ENCODE measurements around the gene SALL1.

SALL1 gene

DNA sequence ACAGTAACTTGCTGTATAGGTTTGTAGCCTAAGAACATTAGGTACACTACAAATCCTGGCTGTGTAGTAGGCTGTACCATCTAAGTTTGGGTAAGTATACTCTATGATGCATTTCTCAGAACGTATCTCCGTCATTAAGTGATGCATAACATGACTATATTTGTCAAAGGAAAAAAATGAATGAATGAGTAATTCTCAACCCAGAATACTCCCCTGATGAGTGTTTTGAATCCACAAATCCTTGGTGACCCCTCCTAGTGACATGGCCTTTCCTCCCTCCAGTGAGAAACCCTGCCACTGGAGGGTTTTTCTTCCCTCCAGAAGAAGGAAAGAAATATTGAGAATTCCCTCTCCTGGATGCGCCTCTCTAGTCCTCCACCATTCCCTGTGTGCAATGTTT is 24.0 kb upstream of the SALL1 start:
- H3K79me2 ChIP-seq (ENCODE audit: control insufficient read depth, low read length): no peaks in the 10 kb centered on the region
- no peaks in the 10 kb centered on the region for H3K9me2 ChIP-seq (replicated peaks; ENCODE audit: control insufficient read depth, low read length)
- TF ChIP-seq, protein P1, sequence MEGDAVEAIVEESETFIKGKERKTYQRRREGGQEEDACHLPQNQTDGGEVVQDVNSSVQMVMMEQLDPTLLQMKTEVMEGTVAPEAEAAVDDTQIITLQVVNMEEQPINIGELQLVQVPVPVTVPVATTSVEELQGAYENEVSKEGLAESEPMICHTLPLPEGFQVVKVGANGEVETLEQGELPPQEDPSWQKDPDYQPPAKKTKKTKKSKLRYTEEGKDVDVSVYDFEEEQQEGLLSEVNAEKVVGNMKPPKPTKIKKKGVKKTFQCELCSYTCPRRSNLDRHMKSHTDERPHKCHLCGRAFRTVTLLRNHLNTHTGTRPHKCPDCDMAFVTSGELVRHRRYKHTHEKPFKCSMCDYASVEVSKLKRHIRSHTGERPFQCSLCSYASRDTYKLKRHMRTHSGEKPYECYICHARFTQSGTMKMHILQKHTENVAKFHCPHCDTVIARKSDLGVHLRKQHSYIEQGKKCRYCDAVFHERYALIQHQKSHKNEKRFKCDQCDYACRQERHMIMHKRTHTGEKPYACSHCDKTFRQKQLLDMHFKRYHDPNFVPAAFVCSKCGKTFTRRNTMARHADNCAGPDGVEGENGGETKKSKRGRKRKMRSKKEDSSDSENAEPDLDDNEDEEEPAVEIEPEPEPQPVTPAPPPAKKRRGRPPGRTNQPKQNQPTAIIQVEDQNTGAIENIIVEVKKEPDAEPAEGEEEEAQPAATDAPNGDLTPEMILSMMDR (IDR thresholded peaks at IDR 0.05; ENCODE audit: low read depth, low read length, poor library complexity, severe bottlenecking): no peak
- no peak for TF ChIP-seq EZH2phosphoT487 (IDR thresholded peaks at IDR 0.05; ENCODE audit: borderline replicate concordance, low read length)
- H3K36me3 ChIP-seq (ENCODE audit: control insufficient read depth, low read length): no peaks in the 10 kb centered on the region
- no peaks in the 10 kb centered on the region for H3K4me1 ChIP-seq (ENCODE audit: control insufficient read depth, low read length)
- no peak overlapping the region for H3K27ac ChIP-seq (ENCODE audit: low read depth, low read length)
- no peaks in the 10 kb centered on the region for H3F3A ChIP-seq (ENCODE audit: control insufficient read depth, insufficient read depth)
- no peaks in the 10 kb centered on the region for H3K27me3 ChIP-seq (ENCODE audit: control insufficient read depth, low read length)
- no peak overlapping the region for H3K4me3 ChIP-seq (ENCODE audit: low read length)
- no peaks in the 10 kb centered on the region for H4K20me1 ChIP-seq (ENCODE audit: control insufficient read depth, insufficient read depth, low read depth, low read length)
- no peak overlapping the region for H3K4me2 ChIP-seq (ENCODE audit: low read length)
- H3K9me3 ChIP-seq (ENCODE audit: control insufficient read depth, insufficient read depth, low read length): no peaks in the 10 kb centered on the region; the same call in 1 of the 2 replicates

DNA sequence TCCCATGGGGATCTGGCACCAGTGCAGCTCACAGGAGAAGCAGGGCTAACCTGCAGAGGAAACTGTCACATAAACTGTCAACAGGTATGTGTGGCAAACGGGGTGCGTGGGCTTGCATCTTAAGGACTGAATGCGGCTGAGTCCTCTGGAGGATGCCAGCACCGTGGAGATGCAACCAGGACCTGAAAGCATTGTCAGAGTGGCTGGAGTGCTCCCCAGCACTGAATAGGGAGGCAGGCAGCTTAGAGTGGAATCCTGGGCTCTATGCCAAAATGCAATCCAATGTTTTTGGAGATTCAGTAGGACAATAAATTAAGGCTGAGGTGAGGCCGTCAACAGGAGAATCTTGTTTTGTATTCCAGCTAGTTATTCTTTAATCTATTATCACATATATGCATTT is 21.3 kb upstream of the SALL1 start:
- Histone ChIP-seq H3K9me2 (replicated peaks; ENCODE audit: control insufficient read depth, low read length) (no peaks in the 10 kb centered on the region), H4K20me1 (ENCODE audit: control insufficient read depth, insufficient read depth, low read depth, low read length) (no peaks in the 10 kb centered on the region), H3K27me3 (ENCODE audit: control insufficient read depth, low read length) (no peaks in the 10 kb centered on the region), H3K4me3 (ENCODE audit: low read length) (no peak overlapping the region), H3K4me1 (ENCODE audit: control insufficient read depth, low read length) (no peaks in the 10 kb centered on the region), H3K79me2 (ENCODE audit: control insufficient read depth, low read length) (no peaks in the 10 kb centered on the region), H3K9me3 (ENCODE audit: control insufficient read depth, insufficient read depth, low read length) (no peaks in the 10 kb centered on the region; the same call in 1 of the 2 replicates), H3K4me2 (ENCODE audit: low read length) (no peak overlapping the region), H3K36me3 (ENCODE audit: control insufficient read depth, low read length) (no peaks in the 10 kb centered on the region), H3F3A (ENCODE audit: control insufficient read depth, insufficient read depth) (no peaks in the 10 kb centered on the region), H3K27ac (ENCODE audit: low read depth, low read length) (no peak overlapping the region)
- TF ChIP-seq EZH2phosphoT487 (IDR thresholded peaks at IDR 0.05; ENCODE audit: borderline replicate concordance, low read length): no peak
- TF ChIP-seq, protein P1 (IDR thresholded peaks at IDR 0.05; ENCODE audit: low read depth, low read length, poor library complexity, severe bottlenecking): no peak

GRCh38 chr16:51168755-51169154 is 17.7 kb upstream of the SALL1 start:
- Histone ChIP-seq H3F3A (ENCODE audit: control insufficient read depth, insufficient read depth) (no peaks in the 10 kb centered on the region), H3K27ac (ENCODE audit: low read depth, low read length) (no peak overlapping the region), H3K4me3 (ENCODE audit: low read length) (no peak overlapping the region), H3K9me3 (ENCODE audit: control insufficient read depth, insufficient read depth, low read length) (no peaks in the 10 kb centered on the region; the same call in 1 of the 2 replicates), H3K27me3 (ENCODE audit: control insufficient read depth, low read length) (no peaks in the 10 kb centered on the region), H3K79me2 (ENCODE audit: control insufficient read depth, low read length) (no peaks in the 10 kb centered on the region), H3K4me2 (ENCODE audit: low read length) (no peak overlapping the region), H3K4me1 (ENCODE audit: control insufficient read depth, low read length) (no peaks in the 10 kb centered on the region), H3K36me3 (ENCODE audit: control insufficient read depth, low read length) (no peaks in the 10 kb centered on the region), H3K9me2 (replicated peaks; ENCODE audit: control insufficient read depth, low read length) (no peaks in the 10 kb centered on the region), H4K20me1 (ENCODE audit: control insufficient read depth, insufficient read depth, low read depth, low read length) (no peaks in the 10 kb centered on the region)
- TF ChIP-seq EZH2phosphoT487 (IDR thresholded peaks at IDR 0.05; ENCODE audit: borderline replicate concordance, low read length): no peak
- TF ChIP-seq, protein P1 (IDR thresholded peaks at IDR 0.05; ENCODE audit: low read depth, low read length, poor library complexity, severe bottlenecking): no peak
